NCI-H1048 (cell line): Measurements from ENCODE around the gene NOP9.
"Not testable (repeated sequence)": the region's sequence is repeated elsewhere in the genome, so short reads cannot be mapped to it uniquely, and the experiment has no call there.

Experiments used
- DNase-seq: peaks from one replicate; lab custom pipeline; 2025; lab: John Stamatoyannopoulos, UW

The NOP9 gene

GRCh38 chr14:24349742-24350141 is 50.1 kb downstream of the NOP9 start:
- no peak for DNase-seq

- DNase-seq = no peak
These were observed 51.9 kb downstream of the NOP9 start for GRCh38 chr14:24351517-24351916.

- DNase-seq = no peak
These were observed 54.2 kb downstream of the NOP9 start for GRCh38 chr14:24353559-24354481.

- DNase-seq = not testable (repeated sequence)
These were observed 54.8 kb downstream of the NOP9 start for GRCh38 chr14:24354482-24354825.

- DNase-seq = no peak
These were observed 55.4 kb downstream of the NOP9 start for GRCh38 chr14:24355009-24355408.

- no peak for DNase-seq
These were observed 56.6 kb downstream of the NOP9 start for GRCh38 chr14:24356208-24356607.
